ENCODE results near the gene KLHL17.

The KLHL17 gene

DNA sequence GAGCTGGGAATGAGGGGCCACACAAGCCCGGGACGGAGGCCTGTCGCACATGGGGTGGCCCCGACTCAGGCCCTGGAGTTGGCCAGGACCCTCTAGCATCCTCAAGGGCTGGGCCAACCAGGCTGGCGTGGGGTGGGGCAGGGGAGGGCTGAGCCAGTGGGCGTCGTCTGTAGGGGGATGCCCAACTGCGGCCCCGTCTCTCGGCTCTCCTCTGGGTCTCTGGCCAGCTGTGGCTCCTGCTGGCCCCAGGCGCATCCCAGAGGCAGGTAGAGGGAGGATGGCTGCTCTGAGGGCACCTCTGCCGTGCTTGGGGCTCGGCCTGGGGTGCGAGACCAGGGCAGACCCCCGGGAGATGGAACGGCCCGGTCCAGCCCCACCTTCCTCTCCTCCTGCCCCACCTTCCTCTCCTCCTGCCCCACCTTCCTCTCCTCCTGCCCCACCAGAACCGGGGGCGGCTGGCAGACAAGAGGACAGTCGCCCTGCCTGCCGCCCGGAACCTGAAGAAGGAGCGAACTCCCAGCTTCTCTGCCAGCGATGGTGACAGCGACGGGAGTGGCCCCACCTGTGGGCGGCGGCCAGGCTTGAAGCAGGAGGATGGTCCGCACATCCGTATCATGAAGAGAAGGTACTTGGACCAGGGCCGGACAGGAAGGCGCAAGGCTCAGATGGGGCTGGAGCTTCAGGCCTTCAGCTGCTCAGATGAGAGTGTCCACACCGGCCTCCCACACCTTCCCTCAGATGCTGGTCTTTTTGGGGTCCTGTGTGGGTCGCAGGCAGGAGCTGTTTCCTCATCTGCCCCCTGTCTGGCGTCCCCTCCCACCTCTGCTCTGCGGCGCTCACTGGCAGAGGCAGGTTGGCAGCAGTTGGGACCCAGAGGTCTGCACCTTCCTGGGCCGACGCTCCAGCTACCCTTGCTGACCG is 30.4 kb upstream of the KLHL17 start:
- ATAC-seq (no peak), DNase-seq (ENCODE audit: low spot score in 2 of 2) (no peak)
- Mint-ChIP-seq H3K9me3 (no peaks in the 10 kb centered on the region), H3K36me3 (no peaks in the 10 kb centered on the region), H3K4me1 (peaks cover 9% of the 10 kb centered on the region), H3K27ac (no peak overlapping the region), H3K4me3 (no peak overlapping the region)

DNA sequence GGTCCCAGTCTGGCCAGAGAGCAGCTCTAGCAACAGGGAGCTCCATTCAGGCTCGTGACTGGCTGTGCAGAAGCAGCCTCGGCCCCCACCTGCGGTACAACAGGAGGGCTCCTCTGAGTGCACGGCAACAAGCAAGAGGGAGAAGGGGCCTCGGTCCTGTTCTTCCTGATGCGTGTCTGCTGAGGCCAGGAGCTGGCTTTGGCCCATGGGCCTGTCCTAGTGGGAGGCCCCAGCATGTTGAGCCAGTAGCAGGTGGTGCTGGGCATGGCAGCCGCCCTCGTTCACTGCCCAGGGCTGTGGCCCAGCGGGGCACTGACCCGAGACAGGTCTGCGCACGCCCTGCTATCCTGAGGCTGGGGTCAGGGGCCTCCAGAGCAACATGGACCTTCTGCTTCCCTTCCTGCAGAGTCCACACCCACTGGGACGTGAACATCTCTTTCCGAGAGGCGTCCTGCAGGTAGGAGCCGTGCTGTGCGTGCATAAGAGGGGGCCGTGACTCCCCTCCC is 29.7 kb upstream of the KLHL17 start:
- Mint-ChIP-seq H3K9me3 (no peaks in the 10 kb centered on the region), H3K36me3 (no peaks in the 10 kb centered on the region), H3K4me1 (peaks cover 9% of the 10 kb centered on the region), H3K4me3 (no peak overlapping the region), H3K27ac (no peak overlapping the region)
- ATAC-seq (no peak), DNase-seq (ENCODE audit: low spot score in 2 of 2) (no peak)

DNA sequence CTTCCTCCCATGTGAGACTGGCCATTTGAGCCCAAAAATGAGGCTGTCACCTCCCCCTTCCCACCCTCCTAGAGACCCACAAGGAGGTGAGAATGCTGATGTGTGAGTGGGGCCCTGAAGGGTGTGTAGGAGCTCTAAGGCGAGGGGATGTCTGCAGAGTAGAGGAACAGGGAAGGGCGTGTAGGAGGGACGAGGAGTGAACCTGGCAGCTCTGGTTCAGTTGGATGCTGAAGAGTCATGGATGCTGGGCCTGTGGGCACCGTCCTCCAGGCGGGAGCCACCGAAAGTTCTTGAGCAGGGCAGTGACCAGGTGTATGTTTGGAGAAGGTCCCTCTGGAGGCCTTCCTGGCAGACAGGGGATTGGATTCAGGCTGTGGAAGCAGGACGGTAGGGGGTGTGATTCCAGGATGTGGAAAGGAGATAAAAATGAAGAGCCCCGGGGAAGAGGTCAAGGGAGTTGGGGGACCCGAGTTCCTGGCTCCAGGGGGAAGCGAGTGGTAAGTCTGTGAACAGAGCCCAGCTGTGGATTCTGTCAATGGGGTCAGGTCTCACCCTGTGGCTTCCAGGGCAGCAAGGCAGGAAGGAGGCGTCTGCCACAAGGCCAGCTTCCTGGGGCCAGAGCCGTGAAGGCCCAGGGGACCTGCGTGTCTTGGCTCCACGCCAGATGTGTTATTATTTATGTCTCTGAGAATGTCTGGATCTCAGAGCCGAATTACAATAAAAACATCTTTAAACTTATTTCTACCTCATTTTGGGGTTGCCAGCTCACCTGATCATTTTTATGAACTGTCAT is 28.8 kb upstream of the KLHL17 start:
- Mint-ChIP-seq H3K9me3 (no peaks in the 10 kb centered on the region), H3K27ac (peak overlapping the region; percentile 73), H3K4me1 (peaks cover 9% of the 10 kb centered on the region), H3K4me3 (no peak overlapping the region), H3K36me3 (no peaks in the 10 kb centered on the region)
- DNase-seq (ENCODE audit: low spot score in 2 of 2): no peak
- no peak for ATAC-seq

DNA sequence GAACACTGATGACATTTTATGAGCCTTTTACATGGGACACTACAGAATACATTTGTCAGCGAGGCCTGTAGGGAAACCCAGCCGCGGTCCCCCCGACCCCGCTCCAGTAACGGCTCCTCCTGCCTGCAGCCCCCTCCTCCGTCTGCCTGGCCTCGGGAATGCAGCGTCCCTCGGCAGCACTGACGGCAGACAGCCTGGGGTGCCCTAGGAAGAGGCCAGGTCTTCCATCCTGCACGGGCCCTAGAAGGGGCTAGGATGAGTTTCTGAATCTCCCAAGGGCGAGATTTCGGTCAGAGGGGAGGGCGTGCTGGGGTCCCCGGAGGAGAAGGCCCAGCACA is 28.2 kb upstream of the KLHL17 start:
- no peak overlapping the region for H3K4me3 Mint-ChIP-seq
- peaks cover 9% of the 10 kb centered on the region for H3K4me1 Mint-ChIP-seq
- H3K9me3 Mint-ChIP-seq: no peaks in the 10 kb centered on the region
- no peak for DNase-seq (ENCODE audit: low spot score in 2 of 2)
- no peaks in the 10 kb centered on the region for H3K36me3 Mint-ChIP-seq
- ATAC-seq: no peak
- H3K27ac Mint-ChIP-seq: no peak overlapping the region

DNA sequence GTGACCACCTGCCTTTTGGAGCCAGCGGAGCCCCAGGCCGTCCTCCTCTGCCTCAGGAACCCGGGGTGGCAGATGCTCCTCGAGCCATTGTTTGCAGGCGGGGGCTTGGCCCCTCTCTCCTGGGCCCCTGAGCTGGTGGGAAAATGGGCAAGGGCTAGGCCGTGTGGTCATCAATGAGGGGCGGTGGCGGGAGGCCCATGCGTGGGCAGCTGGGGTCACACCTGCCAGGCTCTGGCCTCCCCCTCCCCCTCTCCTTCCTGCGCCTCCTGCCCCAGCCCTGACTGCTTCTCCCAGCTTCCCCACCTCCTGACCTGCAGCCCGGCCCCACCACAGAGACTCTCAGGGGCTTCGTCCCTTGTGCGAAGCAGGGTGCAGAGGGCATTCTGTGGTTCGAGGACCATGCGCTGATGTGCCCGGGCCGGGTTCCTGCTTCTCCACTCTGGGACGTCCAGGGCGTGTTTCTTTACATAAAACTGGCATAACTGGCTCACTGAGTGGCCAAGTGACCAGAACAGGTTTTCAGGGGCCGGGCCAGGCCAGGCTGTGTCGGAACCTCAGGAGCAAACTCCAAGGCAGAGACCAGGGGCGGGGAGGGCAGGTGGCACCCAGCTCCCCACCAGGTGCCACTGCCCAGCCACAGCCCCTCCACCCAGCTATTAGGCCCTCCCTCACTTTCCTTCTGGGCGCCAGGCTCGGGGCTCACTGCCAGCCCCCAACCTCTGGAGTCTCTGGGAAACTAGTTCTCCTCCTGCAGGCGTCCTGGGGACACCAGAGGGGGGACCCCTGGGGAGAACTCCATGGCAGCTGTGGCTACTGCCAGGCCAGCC is 27.4 kb upstream of the KLHL17 start:
- no peak overlapping the region for H3K27ac Mint-ChIP-seq
- no peak for DNase-seq (ENCODE audit: low spot score in 2 of 2)
- no peak for ATAC-seq
- H3K4me3 Mint-ChIP-seq: no peak overlapping the region
- no peaks in the 10 kb centered on the region for H3K9me3 Mint-ChIP-seq
- peaks cover 9% of the 10 kb centered on the region for H3K4me1 Mint-ChIP-seq
- H3K36me3 Mint-ChIP-seq: no peaks in the 10 kb centered on the region

DNA sequence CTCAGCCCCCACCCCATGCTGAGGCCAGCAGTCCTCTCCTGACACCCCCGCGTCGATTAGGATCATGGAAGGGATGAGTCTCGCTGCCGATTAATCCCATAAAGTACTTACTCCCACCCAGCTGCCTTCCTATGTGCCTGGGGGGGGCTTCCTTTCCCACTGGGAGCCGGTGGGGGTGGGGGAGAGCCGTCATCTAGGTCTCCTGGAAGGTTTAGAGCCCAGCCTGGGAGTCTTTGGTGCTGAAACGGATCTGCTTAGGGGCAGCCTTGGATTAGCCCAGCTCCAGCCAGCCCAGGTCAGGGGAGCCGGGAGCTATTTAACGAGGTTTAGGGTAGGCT is 26.8 kb upstream of the KLHL17 start:
- H3K4me1 Mint-ChIP-seq: peaks cover 9% of the 10 kb centered on the region
- no peak for ATAC-seq
- no peak overlapping the region for H3K27ac Mint-ChIP-seq
- no peak overlapping the region for H3K4me3 Mint-ChIP-seq
- H3K9me3 Mint-ChIP-seq: no peaks in the 10 kb centered on the region
- DNase-seq (ENCODE audit: low spot score in 2 of 2): no peak
- no peaks in the 10 kb centered on the region for H3K36me3 Mint-ChIP-seq

DNA sequence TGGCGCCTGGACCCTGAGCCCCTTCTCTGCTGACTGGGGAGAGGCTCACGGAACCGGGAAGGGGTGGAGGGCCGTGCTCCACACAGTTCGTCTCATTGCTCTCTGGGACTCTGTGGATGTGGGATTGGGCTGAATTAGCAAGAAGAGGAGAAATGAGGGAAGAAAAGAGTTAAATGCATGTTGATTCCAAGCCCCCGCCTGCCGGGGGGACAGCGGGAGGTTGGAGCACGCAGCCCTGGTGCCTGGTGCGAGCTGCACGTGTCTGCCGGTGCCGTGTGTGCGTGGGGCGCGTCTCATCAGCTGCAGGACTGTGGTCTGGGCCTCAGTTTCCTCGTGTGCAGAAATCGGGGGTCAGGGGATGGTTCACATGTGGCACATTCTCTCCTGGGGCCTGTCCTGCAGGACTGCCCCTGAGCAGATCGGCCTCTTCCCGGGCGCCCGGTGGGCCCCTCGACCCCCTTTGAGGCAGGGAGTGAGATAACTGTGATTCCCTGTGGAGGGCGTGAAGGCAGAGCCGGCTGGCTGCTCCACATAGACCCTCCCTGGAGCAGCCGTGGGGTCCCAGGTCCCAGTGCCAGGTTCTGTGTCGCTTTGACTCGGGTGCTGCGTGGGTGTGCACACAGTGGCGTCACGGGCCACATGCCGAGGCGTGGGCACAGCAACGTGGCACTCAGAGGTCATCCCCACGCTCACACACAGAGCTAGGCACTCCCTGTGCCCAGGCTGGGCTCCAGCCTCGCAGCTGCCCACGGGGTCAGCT is 25.2 kb upstream of the KLHL17 start:
- no peaks in the 10 kb centered on the region for H3K9me3 Mint-ChIP-seq
- peaks cover 9% of the 10 kb centered on the region for H3K4me1 Mint-ChIP-seq
- ATAC-seq (peak; percentile 14), DNase-seq (ENCODE audit: low spot score in 2 of 2) (no peak)
- H3K27ac Mint-ChIP-seq: no peak overlapping the region
- no peaks in the 10 kb centered on the region for H3K36me3 Mint-ChIP-seq
- H3K4me3 Mint-ChIP-seq: no peak overlapping the region

DNA sequence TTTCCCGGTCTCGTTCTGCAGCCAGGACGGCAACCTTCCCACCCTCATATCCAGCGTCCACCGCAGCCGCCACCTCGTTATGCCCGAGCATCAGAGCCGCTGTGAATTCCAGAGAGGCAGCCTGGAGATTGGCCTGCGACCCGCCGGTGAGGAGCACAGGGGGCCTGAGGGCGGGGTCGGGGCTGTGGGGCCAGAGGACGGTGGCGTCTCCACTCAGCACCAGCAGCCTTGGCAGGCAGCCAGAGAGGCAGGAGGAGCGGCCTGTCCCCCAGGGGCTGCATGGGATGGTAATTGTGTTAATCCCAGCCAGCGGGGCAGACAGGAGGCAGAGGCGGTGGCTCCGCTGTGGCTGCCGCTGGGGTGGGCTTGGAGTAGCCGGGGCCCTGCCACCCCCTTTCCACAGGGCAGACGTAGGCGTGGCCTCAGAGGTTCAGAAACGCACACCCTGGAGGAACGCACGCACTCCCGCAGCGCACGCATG is 24.6 kb upstream of the KLHL17 start:
- peaks cover 9% of the 10 kb centered on the region for H3K4me1 Mint-ChIP-seq
- DNase-seq (ENCODE audit: low spot score in 2 of 2) (no peak), ATAC-seq (no peak)
- H3K36me3 Mint-ChIP-seq: no peaks in the 10 kb centered on the region
- no peak overlapping the region for H3K4me3 Mint-ChIP-seq
- H3K27ac Mint-ChIP-seq: no peak overlapping the region
- H3K9me3 Mint-ChIP-seq: no peaks in the 10 kb centered on the region

DNA sequence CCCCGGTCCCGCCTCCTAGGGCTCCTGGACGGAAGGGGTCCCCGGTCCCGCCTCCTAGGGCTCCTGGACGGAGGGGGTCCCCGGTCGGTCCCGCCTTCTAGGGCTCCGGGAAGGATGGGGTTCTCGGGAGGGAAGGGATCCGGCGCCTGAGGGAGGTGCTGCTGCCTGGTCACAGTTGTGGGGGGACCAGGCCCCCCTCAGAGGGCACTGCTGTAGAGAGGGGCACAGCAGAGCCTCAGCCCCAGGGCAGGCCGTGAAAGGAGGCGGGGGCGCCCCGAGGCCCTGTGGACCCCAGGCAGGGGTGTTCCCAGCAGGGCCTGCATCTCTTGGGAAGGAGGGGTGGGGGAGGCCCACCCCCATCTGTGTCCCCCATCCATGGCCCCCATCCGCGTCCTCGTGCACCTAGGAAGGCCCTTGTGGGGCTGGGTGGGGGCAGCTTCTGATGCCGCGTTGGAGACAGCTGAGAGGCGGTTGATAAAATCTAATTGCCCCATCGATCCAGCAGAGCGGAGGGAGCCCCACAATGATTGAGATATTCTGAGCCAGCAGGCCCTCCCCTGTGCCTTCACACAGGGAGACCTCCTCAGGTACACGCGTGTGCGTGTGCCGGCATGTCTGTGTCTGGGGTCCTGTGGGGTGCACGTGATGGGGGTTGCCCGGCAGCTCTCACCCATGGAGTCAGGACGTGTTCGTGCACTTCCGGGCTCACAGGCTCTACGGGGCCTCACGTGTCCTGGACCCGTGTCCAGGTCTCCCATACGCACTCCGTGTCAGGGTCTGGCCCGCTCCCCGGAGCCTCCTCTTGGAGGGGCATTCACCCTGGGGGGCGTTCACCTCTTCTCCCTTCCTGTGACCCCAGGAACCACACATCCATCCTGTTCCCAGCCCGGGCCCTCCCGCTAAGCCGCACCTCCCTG is 23.8 kb upstream of the KLHL17 start:
- Mint-ChIP-seq H3K36me3 (no peaks in the 10 kb centered on the region), H3K9me3 (no peaks in the 10 kb centered on the region), H3K27ac (no peak overlapping the region), H3K4me3 (no peak overlapping the region), H3K4me1 (peaks cover 10% of the 10 kb centered on the region)
- no peak for DNase-seq (ENCODE audit: low spot score in 2 of 2)
- no peak for ATAC-seq

DNA sequence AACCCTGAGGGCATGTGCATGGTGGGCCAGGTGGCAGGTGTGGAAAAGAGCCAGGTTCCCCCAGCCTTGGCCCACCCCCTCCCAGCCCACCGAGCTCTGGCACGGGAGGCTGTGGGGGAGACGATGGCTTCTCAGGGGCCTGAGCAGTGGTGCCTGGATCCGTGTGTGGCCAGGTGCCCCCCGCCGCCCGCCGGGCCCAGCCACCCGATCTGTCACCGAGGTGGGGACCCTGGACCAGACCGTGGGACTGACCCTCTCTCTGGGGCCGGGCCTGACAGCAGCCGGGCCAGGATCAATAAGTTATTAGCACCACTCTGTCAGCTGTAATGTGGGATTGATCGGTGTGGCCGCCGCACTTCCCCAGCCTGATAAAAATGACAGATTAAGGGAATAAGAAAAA is 22.9 kb upstream of the KLHL17 start:
- ATAC-seq: no peak
- no peak overlapping the region for H3K27ac Mint-ChIP-seq
- no peaks in the 10 kb centered on the region for H3K9me3 Mint-ChIP-seq
- DNase-seq (ENCODE audit: low spot score in 2 of 2): no peak
- H3K4me1 Mint-ChIP-seq: peaks cover 8% of the 10 kb centered on the region
- H3K4me3 Mint-ChIP-seq: no peak overlapping the region
- H3K36me3 Mint-ChIP-seq: no peaks in the 10 kb centered on the region

DNA sequence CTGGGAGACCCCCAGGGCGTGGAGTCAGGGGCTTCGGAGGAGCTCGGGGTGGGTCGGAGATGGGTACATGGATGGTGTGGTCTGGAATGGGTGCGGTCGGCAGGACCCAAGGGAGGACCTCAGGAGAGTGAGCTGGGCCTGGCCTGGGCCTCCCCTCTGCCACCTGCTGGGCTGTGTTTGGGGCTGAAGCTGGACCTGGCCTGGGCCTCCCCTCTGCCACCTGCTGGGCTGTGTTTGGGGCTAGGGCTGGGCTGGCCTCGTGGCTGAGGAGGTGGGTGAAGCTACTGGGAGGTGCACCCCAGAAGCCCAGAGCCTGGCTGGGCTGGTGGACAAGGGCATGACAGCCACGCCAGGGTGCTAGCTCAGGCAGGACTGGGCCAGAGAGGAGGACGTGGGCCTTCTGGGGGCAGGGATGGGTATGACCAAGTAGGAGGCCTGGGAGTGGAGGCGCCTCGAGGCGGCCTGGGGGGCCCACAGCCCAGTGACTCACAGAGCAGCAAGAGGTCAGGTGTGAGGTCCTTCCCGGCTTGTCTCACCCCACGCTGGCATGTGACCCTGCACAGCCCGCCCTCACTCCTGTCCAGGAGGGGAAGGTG is 22.2 kb upstream of the KLHL17 start:
- no peak overlapping the region for H3K27ac Mint-ChIP-seq
- no peak for DNase-seq (ENCODE audit: low spot score in 2 of 2)
- no peak overlapping the region for H3K4me3 Mint-ChIP-seq
- peak; percentile 42 for ATAC-seq
- H3K4me1 Mint-ChIP-seq: peaks cover 8% of the 10 kb centered on the region
- no peaks in the 10 kb centered on the region for H3K36me3 Mint-ChIP-seq
- no peaks in the 10 kb centered on the region for H3K9me3 Mint-ChIP-seq

DNA sequence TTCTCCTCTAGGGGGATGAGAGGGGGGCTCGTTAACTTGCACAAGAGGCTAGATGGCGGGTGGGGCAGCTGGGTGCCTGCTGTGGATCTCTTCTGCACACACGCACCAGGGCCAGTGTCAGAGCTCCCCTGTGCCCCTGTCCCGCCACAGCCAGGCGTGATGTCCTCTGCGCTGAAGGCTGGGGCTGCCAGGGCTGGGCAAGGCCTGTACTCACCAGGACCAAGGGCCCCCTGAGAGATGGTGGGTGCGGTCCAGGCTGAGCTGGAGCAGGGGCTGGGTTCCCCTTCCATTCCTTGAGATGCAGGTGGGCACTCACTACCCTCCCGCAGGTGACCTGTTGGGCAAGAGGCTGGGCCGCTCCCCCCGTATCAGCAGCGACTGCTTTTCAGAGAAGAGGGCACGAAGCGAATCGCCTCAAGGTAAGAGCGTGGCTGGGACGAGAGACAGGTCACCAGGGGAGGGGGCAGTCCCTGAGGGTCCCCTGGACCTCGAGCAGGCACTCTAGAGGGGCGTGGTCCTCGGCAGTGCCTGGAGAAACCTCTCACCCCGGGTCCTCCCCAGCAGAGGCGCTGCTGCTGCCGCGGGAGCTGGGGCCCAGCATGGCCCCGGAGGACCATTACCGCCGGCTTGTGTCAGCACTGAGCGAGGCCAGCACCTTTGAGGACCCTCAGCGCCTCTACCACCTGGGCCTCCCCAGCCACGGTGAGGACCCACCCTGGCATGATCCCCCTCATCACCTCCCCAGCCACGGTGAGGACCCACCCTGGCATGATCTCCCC is 21.5 kb upstream of the KLHL17 start:
- Mint-ChIP-seq H3K36me3 (no peaks in the 10 kb centered on the region), H3K4me3 (no peak overlapping the region), H3K27ac (no peak overlapping the region), H3K4me1 (peaks cover 8% of the 10 kb centered on the region), H3K9me3 (no peaks in the 10 kb centered on the region)
- DNase-seq (ENCODE audit: low spot score in 2 of 2) (no peak), ATAC-seq (no peak)

DNA sequence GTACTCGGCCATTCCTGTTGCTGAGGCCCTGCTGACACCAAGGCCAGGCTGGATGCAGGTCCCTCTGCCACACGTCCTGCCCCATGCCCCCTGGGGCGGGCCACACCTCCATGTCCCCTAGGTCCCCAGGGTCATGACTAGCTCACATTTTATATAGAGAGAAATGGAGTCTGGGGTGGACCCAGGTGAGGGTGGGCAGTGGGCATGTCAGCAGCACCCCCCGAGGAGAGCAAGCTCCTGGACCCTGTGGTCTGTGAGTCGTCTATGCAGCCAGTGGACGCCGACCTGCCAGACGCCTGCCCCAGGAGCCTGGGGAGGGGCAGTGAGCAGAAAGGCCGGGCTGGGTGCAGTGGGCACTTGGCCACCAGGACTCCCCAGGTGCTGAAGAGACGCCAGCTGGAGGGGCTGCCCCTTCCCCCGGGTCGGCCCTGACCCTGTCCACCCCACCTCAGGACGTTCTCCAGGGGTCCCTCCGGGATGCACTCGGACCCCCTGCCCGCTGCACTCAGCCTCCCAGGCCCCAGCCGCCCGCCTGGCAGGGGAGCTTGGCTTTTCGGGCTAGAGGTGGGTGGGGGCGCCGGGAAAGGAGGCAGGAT is 20.8 kb upstream of the KLHL17 start:
- H3K36me3 Mint-ChIP-seq: peaks cover under 1% of the 10 kb centered on the region

More for the DNA sequence above, 20.8 kb upstream of the KLHL17 start:
- Mint-ChIP-seq H3K4me1 (peaks cover 8% of the 10 kb centered on the region), H3K27ac (no peak overlapping the region), H3K9me3 (no peaks in the 10 kb centered on the region), H3K4me3 (no peak overlapping the region)
- no peak for DNase-seq (ENCODE audit: low spot score in 2 of 2)
- ATAC-seq: no peak

Data from stimulated activated effector memory CD8-positive, alpha-beta T cell treated with anti-CD3 and anti-CD28 coated beads, Interleukin-12 subunit alpha, Interleukin-12 subunit beta, amount 100 ng/mL, for 72 hours (primary cell).